Body of pancreas (tissue), 4 donors: ENCODE results near the gene NDUFS8. TPM values are rescaled to one million over a fixed set of nuclear protein-coding genes. Genes with fewer than 3 reads are reported as not detected.

Experiments
- ATAC-seq: fragments of 150-250 bp; one replicate; pipeline ENCODE4 v1.9.1; 2016
- DNase-seq, 4 donors: peaks; one replicate each; pipeline ENCODE4 v3.0.0-alpha.2; 2019
- H3K27ac ChIP-seq, 4 donors: fragments of 200-600 bp; sonication (generic); 1 replicate in 3 of 4; 2 replicates in 1 of 4; pipeline versions ENCODE4 v1.5.1 to v1.6.1; 2016 to 2019; ENCODE audit warnings: mild to moderate bottlenecking in 1 of 4, mixed read lengths in 1 of 4, moderate library complexity in 1 of 4
- H3K27me3 ChIP-seq, 2 donors: fragments of 200-600 bp; sonication (generic); one replicate each; pipeline ENCODE4 v1.6.0; 2016; ENCODE audit warnings: mild to moderate bottlenecking in 1 of 2
- H3K36me3 ChIP-seq, 2 donors: fragments of 200-600 bp; sonication (generic); replicated peaks in 1 of 2; 2 replicates each; pipeline ENCODE4 v1.5.1; 2016; ENCODE audit warnings: low read depth in 2 of 2; ENCODE audit not compliant: insufficient read depth in 1 of 2
- H3K4me1 ChIP-seq: fragments of 200-600 bp; sonication (generic); one replicate; pipeline ENCODE4 v1.6.0; 2016
- H3K4me3 ChIP-seq, 2 donors: fragments of 200-600 bp; sonication (generic); 1 replicate in 1 of 2; 2 replicates in 1 of 2; pipeline ENCODE4 v1.5.1; 2016 to 2019
- H3K9me3 ChIP-seq, 3 donors: fragments of 200-600 bp; sonication (generic); 1 replicate in 2 of 3; 2 replicates in 1 of 3; pipeline ENCODE4 v1.5.1; 2016
- CTCF ChIP-seq, 7 experiments: fragments of 450-650 bp in 4 of 7; fragments of 200-600 bp in 3 of 7; sonication (generic) in 3 of 7; IDR thresholded peaks; one replicate each; pipeline ENCODE4 v1.5.1; 2016 to 2019; ENCODE audit warnings: antibody characterized with exemption in 7 of 7
- POLR2A ChIP-seq, 3 donors: fragments of 450-650 bp; IDR thresholded peaks; one replicate each; pipeline ENCODE4 v1.6.1; 2016; ENCODE audit warnings: antibody characterized with exemption in 3 of 3, mild to moderate bottlenecking in 2 of 3
- WGBS, 2 donors: methylation state at CpG; one replicate each; pipeline ENCODE4 v1.1.5; 2017; 5-methylcytosine and 5-hydroxymethylcytosine counted together
- intact Hi-C: fragments of 100-400 bp; cut with DNase I; formaldehyde crosslinking; loops from one replicate; pipeline ENCODE4 v1.15.1; 2023
- total RNA-seq, 2 donors: library from RNA; depleted of rRNA; stranded (reverse); fragments of >200 nt; gene quantifications; one replicate each; pipeline ENCODE4 v1.1.0, GENCODE V29; 2016

The NDUFS8 gene
- total RNA-seq, 2 donors from 2014 or later, result 108 to 109 TPM

DNA sequence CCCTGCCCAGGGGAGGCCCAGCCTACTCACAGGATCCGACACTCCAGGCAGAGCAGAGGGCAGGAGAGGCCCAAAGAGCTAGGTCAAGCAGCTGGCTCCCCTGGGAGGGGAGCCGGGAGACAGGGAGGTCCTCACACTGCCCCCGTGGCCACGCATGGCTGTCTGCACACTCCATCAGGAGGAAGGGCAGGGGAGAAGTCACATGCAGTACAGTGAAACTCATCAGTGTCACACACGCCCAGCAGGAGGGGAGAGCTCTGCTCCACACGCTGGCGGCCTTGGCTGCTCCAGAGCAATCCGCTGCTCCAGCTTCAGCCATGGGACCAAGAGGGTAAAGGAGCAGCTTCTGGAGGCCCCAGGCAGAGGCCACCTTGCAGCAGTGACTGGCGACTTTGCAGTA, 22.6 kb downstream of the NDUFS8 start:
- H3K4me3 ChIP-seq, result no peak overlapping the region
- DNase-seq (peak in 3 of 4 donors; percentile 16 to 40 (median 33)), ATAC-seq (no peak)
- peaks cover 0 to 22% of the 10 kb centered on the region in 2 donors for H3K36me3 ChIP-seq
- no peaks in the 10 kb centered on the region for H3K27me3 ChIP-seq
- no peak for TF ChIP-seq POLR2A (IDR thresholded peaks at IDR 0.05)
- no peak for TF ChIP-seq CTCF (IDR thresholded peaks at IDR 0.05)
- intact Hi-C loops, result no loop called here
- H3K9me3 ChIP-seq, result no peaks in the 10 kb centered on the region
- peak overlapping the region in 1 of 4 donors; percentile 13 for H3K27ac ChIP-seq
- H3K4me1 ChIP-seq, result peaks cover 26% of the 10 kb centered on the region
- 56 to 63% methylated on average over 5 to 9 of the region's 9 CpGs for WGBS, 2 donors

GRCh38 chr11:68053981-68054812, 23.7 kb downstream of the NDUFS8 start:
- H3K27me3 ChIP-seq, result no peaks in the 10 kb centered on the region
- no peak overlapping the region for H3K4me3 ChIP-seq
- WGBS, 2 donors, result 86 to 90% methylated on average over 8 to 11 of the region's 11 CpGs
- no peak overlapping the region for H3K27ac ChIP-seq
- no peaks in the 10 kb centered on the region for H3K9me3 ChIP-seq
- intact Hi-C loops, result no loop called here
- peaks cover 0 to 18% of the 10 kb centered on the region in 2 donors for H3K36me3 ChIP-seq
- peaks cover 24% of the 10 kb centered on the region for H3K4me1 ChIP-seq
- ATAC-seq, result no peak
- no peak for DNase-seq
- TF ChIP-seq POLR2A (IDR thresholded peaks at IDR 0.05) (no peak), CTCF (IDR thresholded peaks at IDR 0.05) (no peak)

GRCh38 chr11:68056317-68057285, 26.1 kb downstream of the NDUFS8 start:
- intact Hi-C loops, result no loop called here
- no peak overlapping the region for H3K27ac ChIP-seq
- DNase-seq (no peak), ATAC-seq (no peak)
- no peaks in the 10 kb centered on the region for H3K9me3 ChIP-seq
- no peak overlapping the region for H3K4me3 ChIP-seq
- H3K36me3 ChIP-seq, result peaks cover 0 to 23% of the 10 kb centered on the region in 2 donors
- H3K27me3 ChIP-seq, result no peaks in the 10 kb centered on the region
- H3K4me1 ChIP-seq, result peaks cover 1% of the 10 kb centered on the region
- 89 to 92% methylated on average over 12 of the region's 12 CpGs for WGBS, 2 donors
- TF ChIP-seq POLR2A (IDR thresholded peaks at IDR 0.05) (peak in 1 of 3 donors; percentile 3), CTCF (IDR thresholded peaks at IDR 0.05) (no peak)

GRCh38 chr11:68057807-68058206, 27.3 kb downstream of the NDUFS8 start:
- peaks cover 0 to 25% of the 10 kb centered on the region in 2 donors for H3K36me3 ChIP-seq
- ATAC-seq, result no peak
- H3K4me1 ChIP-seq, result no peaks in the 10 kb centered on the region
- H3K27me3 ChIP-seq, result no peaks in the 10 kb centered on the region
- TF ChIP-seq CTCF (IDR thresholded peaks at IDR 0.05) (no peak), POLR2A (IDR thresholded peaks at IDR 0.05) (no peak)
- no peak overlapping the region for H3K27ac ChIP-seq
- DNase-seq, result no peak
- intact Hi-C loops, result no loop called here
- H3K4me3 ChIP-seq, result no peak overlapping the region
- 90 to 95% methylated on average over 4 of the region's 4 CpGs for WGBS, 2 donors
- H3K9me3 ChIP-seq, result no peaks in the 10 kb centered on the region
